ENCODE results near the gene PRPF40A.

The PRPF40A gene

DNA sequence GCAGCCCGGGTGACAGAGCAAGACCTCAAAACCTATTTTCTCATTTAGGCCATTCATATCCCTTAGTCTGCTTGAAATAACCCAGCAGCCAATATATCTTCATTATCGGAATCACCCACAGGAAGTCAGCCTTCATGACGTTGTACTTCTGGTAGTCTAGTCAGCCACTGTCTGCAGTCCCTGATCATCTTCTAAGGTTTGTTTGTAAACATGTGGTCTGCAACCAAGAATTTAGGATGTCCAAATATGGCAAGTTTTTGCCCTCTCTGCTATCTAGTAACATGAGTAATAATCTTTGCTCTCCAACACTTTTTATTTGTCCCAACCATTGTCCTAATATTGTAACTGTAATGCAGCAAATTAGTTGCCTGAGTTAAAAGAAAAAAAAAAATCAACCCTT lies 92.5 kb downstream of the PRPF40A start:
- Histone ChIP-seq H3K27ac (ENCODE audit: extremely low read depth, low read depth, low read length) (no peak overlapping the region), H3K9me3 (ENCODE audit: control insufficient read depth, insufficient read depth, low read depth, low read length) (no peaks in the 10 kb centered on the region), H3K4me3 (ENCODE audit: low read depth, low read length) (no peak overlapping the region), H3K4me1 (ENCODE audit: control insufficient read depth, insufficient read depth, low read length) (no peaks in the 10 kb centered on the region), H3K36me3 (ENCODE audit: control insufficient read depth in 2 of 2, insufficient read depth in 1 of 2, low read length in 2 of 2) (peaks cover 5 to 53% of the 10 kb centered on the region in 2 experiments)
- POLR2A ChIA-PET = no interaction called here
- CTCF ChIA-PET = interaction anchor here (1.0 to 1.1 kb wide), 2 partner anchors 10 to 449 kb away, joined by 3 to 4 read pairs; no protein-coding TSS in a partner anchor
- no peak for TF ChIP-seq ZNF629 (tag by site-specific recombination; IDR thresholded peaks at IDR 0.05)
- TF ChIP-seq, protein P1, sequence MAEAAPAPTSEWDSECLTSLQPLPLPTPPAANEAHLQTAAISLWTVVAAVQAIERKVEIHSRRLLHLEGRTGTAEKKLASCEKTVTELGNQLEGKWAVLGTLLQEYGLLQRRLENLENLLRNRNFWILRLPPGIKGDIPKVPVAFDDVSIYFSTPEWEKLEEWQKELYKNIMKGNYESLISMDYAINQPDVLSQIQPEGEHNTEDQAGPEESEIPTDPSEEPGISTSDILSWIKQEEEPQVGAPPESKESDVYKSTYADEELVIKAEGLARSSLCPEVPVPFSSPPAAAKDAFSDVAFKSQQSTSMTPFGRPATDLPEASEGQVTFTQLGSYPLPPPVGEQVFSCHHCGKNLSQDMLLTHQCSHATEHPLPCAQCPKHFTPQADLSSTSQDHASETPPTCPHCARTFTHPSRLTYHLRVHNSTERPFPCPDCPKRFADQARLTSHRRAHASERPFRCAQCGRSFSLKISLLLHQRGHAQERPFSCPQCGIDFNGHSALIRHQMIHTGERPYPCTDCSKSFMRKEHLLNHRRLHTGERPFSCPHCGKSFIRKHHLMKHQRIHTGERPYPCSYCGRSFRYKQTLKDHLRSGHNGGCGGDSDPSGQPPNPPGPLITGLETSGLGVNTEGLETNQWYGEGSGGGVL (tag by site-specific recombination; IDR thresholded peaks at IDR 0.05) = no peak
- no peak for TF ChIP-seq SCRT2 (tag by site-specific recombination; IDR thresholded peaks at IDR 0.05)
- TF ChIP-seq, protein P2, sequence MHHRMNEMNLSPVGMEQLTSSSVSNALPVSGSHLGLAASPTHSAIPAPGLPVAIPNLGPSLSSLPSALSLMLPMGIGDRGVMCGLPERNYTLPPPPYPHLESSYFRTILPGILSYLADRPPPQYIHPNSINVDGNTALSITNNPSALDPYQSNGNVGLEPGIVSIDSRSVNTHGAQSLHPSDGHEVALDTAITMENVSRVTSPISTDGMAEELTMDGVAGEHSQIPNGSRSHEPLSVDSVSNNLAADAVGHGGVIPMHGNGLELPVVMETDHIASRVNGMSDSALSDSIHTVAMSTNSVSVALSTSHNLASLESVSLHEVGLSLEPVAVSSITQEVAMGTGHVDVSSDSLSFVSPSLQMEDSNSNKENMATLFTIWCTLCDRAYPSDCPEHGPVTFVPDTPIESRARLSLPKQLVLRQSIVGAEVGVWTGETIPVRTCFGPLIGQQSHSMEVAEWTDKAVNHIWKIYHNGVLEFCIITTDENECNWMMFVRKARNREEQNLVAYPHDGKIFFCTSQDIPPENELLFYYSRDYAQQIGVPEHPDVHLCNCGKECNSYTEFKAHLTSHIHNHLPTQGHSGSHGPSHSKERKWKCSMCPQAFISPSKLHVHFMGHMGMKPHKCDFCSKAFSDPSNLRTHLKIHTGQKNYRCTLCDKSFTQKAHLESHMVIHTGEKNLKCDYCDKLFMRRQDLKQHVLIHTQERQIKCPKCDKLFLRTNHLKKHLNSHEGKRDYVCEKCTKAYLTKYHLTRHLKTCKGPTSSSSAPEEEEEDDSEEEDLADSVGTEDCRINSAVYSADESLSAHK (tag by site-specific recombination; IDR thresholded peaks at IDR 0.05) = no peak
- TF ChIP-seq, protein P3, sequence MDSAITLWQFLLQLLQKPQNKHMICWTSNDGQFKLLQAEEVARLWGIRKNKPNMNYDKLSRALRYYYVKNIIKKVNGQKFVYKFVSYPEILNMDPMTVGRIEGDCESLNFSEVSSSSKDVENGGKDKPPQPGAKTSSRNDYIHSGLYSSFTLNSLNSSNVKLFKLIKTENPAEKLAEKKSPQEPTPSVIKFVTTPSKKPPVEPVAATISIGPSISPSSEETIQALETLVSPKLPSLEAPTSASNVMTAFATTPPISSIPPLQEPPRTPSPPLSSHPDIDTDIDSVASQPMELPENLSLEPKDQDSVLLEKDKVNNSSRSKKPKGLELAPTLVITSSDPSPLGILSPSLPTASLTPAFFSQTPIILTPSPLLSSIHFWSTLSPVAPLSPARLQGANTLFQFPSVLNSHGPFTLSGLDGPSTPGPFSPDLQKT (IDR thresholded peaks at IDR 0.05; ENCODE audit: borderline replicate concordance, low read depth, low read length) = no peak
- TF ChIP-seq ZNF660 (tag by site-specific recombination; IDR thresholded peaks at IDR 0.05) = no peak
- TF ChIP-seq ZNF623 (tag by site-specific recombination; IDR thresholded peaks at IDR 0.05) = no peak
- no peak for TF ChIP-seq ZNF214 (tag by site-specific recombination; IDR thresholded peaks at IDR 0.05; ENCODE audit: borderline replicate concordance)
- no peak for TF ChIP-seq GLIS1 (tag by site-specific recombination; IDR thresholded peaks at IDR 0.05)
- TF ChIP-seq ZNF658 (tag by site-specific recombination; IDR thresholded peaks at IDR 0.05) = no peak
- no peak for TF ChIP-seq ZNF394 (tag by site-specific recombination; IDR thresholded peaks at IDR 0.05; ENCODE audit: borderline replicate concordance)
- no peak for TF ChIP-seq ZNF560 (tag by site-specific recombination; IDR thresholded peaks at IDR 0.05; ENCODE audit: borderline replicate concordance)
- no peak for TF ChIP-seq KLF10 (tag by site-specific recombination; IDR thresholded peaks at IDR 0.05)

DNA sequence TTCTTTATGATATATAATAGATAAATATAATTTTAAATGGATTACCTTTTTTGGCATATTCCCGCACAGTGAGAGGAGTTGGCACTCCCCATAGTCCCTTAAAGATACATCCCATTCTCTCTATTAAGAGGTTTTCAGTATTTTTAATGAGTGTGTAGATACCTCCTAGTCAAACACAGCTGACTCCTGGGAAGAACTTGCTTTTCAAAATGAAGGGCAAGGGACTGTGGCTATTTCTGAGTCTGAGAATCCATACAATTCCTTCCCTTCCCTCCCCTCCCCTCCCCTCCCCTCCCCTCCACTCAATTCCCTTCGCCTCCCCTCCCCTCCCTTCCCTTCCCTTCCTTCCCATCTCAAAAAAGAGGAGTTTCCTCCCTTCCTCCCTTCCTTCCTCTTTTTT lies 93.5 kb downstream of the PRPF40A start:
- Histone ChIP-seq H3K4me1 (ENCODE audit: control insufficient read depth, insufficient read depth, low read length) (no peaks in the 10 kb centered on the region), H3K36me3 (ENCODE audit: control insufficient read depth in 2 of 2, insufficient read depth in 1 of 2, low read length in 2 of 2) (peaks cover 10 to 55% of the 10 kb centered on the region in 2 experiments), H3K9me3 (ENCODE audit: control insufficient read depth, insufficient read depth, low read depth, low read length) (no peaks in the 10 kb centered on the region), H3K27ac (ENCODE audit: extremely low read depth, low read depth, low read length) (no peak overlapping the region), H3K4me3 (ENCODE audit: low read depth, low read length) (no peak overlapping the region)
- TF ChIP-seq ZNF843 (tag by site-specific recombination; IDR thresholded peaks at IDR 0.05) (no peak), ZNF830 (tag by site-specific recombination; IDR thresholded peaks at IDR 0.05; ENCODE audit: low read depth) (no peak), KLF7 (tag by site-specific recombination; IDR thresholded peaks at IDR 0.05; ENCODE audit: borderline replicate concordance) (no peak)
- ChIA-PET CTCF (interaction anchor here (0.9 kb wide), 1 partner anchor 8 kb away, joined by 3 read pairs; no protein-coding TSS in a partner anchor), POLR2A (no interaction called here)
